IMR-90 (cell line): ENCODE data around the gene DPPA3. TPM values are rescaled to one million over a fixed set of nuclear protein-coding genes. Genes with fewer than 3 reads are reported as not detected.

Experiments used
- ATAC-seq: fragments of 200-7000 bp; cut with Tn5 transposase; 2 replicates; pipeline ENCODE4 v1.9.1; 2020; ENCODE audit warnings: low read depth, mild to moderate bottlenecking, moderate library complexity
- BruUV-seq: library from RNA; stranded (reverse); fragments of 400-500 nt; replicated peaks from 2 replicates; lab custom pipeline; 2021; lab: Mats Ljungman, UMichigan
- CTCF ChIA-PET: fragments of 300-600 bp; formaldehyde crosslinking; extraction: SDS; loops from one replicate; lab custom pipeline; 2021; ENCODE audit warnings: antibody characterized with exemption; lab: Yijun Ruan, JAX
- POLR2A ChIA-PET: fragments of 300-600 bp; sonication (Branson Sonifier 250); formaldehyde crosslinking; loops from one replicate; lab custom pipeline; 2022; ENCODE audit warnings: antibody characterized with exemption; ENCODE audit not compliant: unreplicated experiment; lab: Charles Lee
- DNase-seq: peaks from one replicate; pipeline ENCODE4 v3.0.0; 2013
- H2AFZ ChIP-seq: replicated peaks from 2 replicates; pipeline ENCODE3; 2013; ENCODE audit warnings: low read length, mild to moderate bottlenecking; ENCODE audit not compliant: poor library complexity
- H2AK5ac ChIP-seq: 2 replicates; pipeline ENCODE4 v1.6.1; 2013; ENCODE audit warnings: low read depth, low read length, inconsistent platforms
- H2AK9ac ChIP-seq: replicated peaks from 2 replicates; pipeline ENCODE3; 2013; ENCODE audit warnings: mild to moderate bottlenecking, low read depth, low read length, moderate library complexity; ENCODE audit not compliant: poor library complexity
- H2BK120ac ChIP-seq: 2 replicates; pipeline ENCODE4 v1.6.1; 2013; ENCODE audit warnings: low read depth, low read length, inconsistent platforms
- H2BK15ac ChIP-seq: 3 replicates; pipeline ENCODE4 v1.6.1; 2013; ENCODE audit warnings: low read depth, low read length, inconsistent platforms
- H2BK20ac ChIP-seq: 2 replicates; pipeline ENCODE4 v1.6.1; 2013; ENCODE audit warnings: low read depth, mild to moderate bottlenecking, inconsistent platforms, low read length, moderate library complexity
- H2BK5ac ChIP-seq: 2 replicates; pipeline ENCODE4 v1.6.1; 2013; ENCODE audit warnings: mild to moderate bottlenecking, low read depth, low read length, inconsistent platforms; ENCODE audit not compliant: poor library complexity, severe bottlenecking
- H3K14ac ChIP-seq: replicated peaks from 2 replicates; pipeline ENCODE4 v1.6.1; 2013; ENCODE audit warnings: low read depth, low read length, inconsistent platforms
- H3K18ac ChIP-seq: 2 replicates; pipeline ENCODE4 v1.6.1; 2013; ENCODE audit warnings: low read depth, low read length, control low read depth
- H3K23ac ChIP-seq: 2 replicates; pipeline ENCODE4 v1.6.1; 2013; ENCODE audit warnings: low read depth, low read length, inconsistent platforms
- H3K27ac ChIP-seq: 2 replicates; pipeline ENCODE4 v1.5.1; 2013; ENCODE audit warnings: mild to moderate bottlenecking, control low read depth, low read length; ENCODE audit not compliant: insufficient read depth
- H3K27me3 ChIP-seq: 2 replicates; pipeline ENCODE4 v1.6.1; 2013; ENCODE audit warnings: low read length; ENCODE audit not compliant: control insufficient read depth, insufficient read depth
- H3K36me3 ChIP-seq: 2 replicates; pipeline ENCODE4 v1.6.1; 2013; ENCODE audit warnings: low read length, mixed read lengths; ENCODE audit not compliant: control insufficient read depth, insufficient read depth
- H3K4ac ChIP-seq: 2 replicates; pipeline ENCODE4 v1.6.1; 2013; ENCODE audit warnings: low read depth, low read length, inconsistent platforms
- H3K4me1 ChIP-seq: 2 replicates; pipeline ENCODE4 v1.6.1; 2013; ENCODE audit warnings: low read length, mixed read lengths; ENCODE audit not compliant: control insufficient read depth, insufficient read depth
- H3K4me2 ChIP-seq: 2 replicates; pipeline ENCODE4 v1.6.1; 2013; ENCODE audit warnings: low read depth, mild to moderate bottlenecking, control low read depth, low read length, moderate library complexity
- H3K4me3 ChIP-seq: 2 replicates; pipeline ENCODE4 v1.5.1; 2013; ENCODE audit warnings: low read depth, mild to moderate bottlenecking, control low read depth, low read length, moderate library complexity; ENCODE audit not compliant: insufficient read depth
- H3K56ac ChIP-seq: 2 replicates; pipeline ENCODE4 v1.6.1; 2013; ENCODE audit warnings: low read length, inconsistent platforms; ENCODE audit not compliant: insufficient read depth; ENCODE audit errors: extremely low read depth
- H3K79me1 ChIP-seq, 2 experiments: 2 replicates each; pipeline ENCODE4 v1.6.1; 2013; ENCODE audit warnings: low read length in 2 of 2, inconsistent platforms in 1 of 2, low read depth in 1 of 2
- H3K9ac ChIP-seq: 2 replicates; pipeline ENCODE4 v1.6.1; 2013; ENCODE audit warnings: low read depth, low read length, control low read depth
- H3K9me1 ChIP-seq: 2 replicates; pipeline ENCODE4 v1.6.1; 2013; ENCODE audit warnings: low read length, inconsistent platforms; ENCODE audit not compliant: insufficient read depth
- H3K9me3 ChIP-seq: 2 replicates; pipeline ENCODE4 v1.6.1; 2013; ENCODE audit warnings: low read length; ENCODE audit not compliant: control insufficient read depth, insufficient read depth
- H4K20me1 ChIP-seq: 2 replicates; pipeline ENCODE4 v1.6.1; 2013; ENCODE audit warnings: low read length, inconsistent platforms; ENCODE audit not compliant: insufficient read depth
- H4K5ac ChIP-seq: 2 replicates; pipeline ENCODE4 v1.6.1; 2013; ENCODE audit warnings: mild to moderate bottlenecking, low read depth, low read length, control low read depth
- H4K8ac ChIP-seq, 2 experiments: 2 replicates each; pipeline ENCODE4 v1.6.1; 2013; ENCODE audit warnings: low read depth in 2 of 2, low read length in 2 of 2, control low read depth in 1 of 2, inconsistent platforms in 1 of 2
- H4K91ac ChIP-seq: 2 replicates; pipeline ENCODE4 v1.6.1; 2013; ENCODE audit warnings: low read depth, low read length, inconsistent platforms; ENCODE audit not compliant: insufficient read depth
- BHLHE40 ChIP-seq: fragments of 150-350 bp; IDR thresholded peaks from 2 replicates; pipeline ENCODE4 v1.6.1; 2016; ENCODE audit warnings: mild to moderate bottlenecking, low read depth, low read length
- CEBPB ChIP-seq: IDR thresholded peaks from 2 replicates; pipeline ENCODE4 v1.6.1; 2012; ENCODE audit warnings: low read depth, low read length, improper control_type of control experiment
- CHD1 ChIP-seq: IDR thresholded peaks from 2 replicates; pipeline ENCODE4 v1.6.1; 2012; ENCODE audit warnings: low read depth, low read length, improper control_type of control experiment
- FOS ChIP-seq: fragments of 150-350 bp; IDR thresholded peaks from 2 replicates; pipeline ENCODE4 v1.6.1; 2016; ENCODE audit warnings: low read depth, low read length
- MAFK ChIP-seq: IDR thresholded peaks from 2 replicates; pipeline ENCODE4 v1.6.1; 2012; ENCODE audit warnings: low read depth, low read length, improper control_type of control experiment
- MAZ ChIP-seq: IDR thresholded peaks from 2 replicates; pipeline ENCODE4 v1.6.1; 2012; ENCODE audit warnings: low read depth, mild to moderate bottlenecking, low read length, improper control_type of control experiment, moderate library complexity, borderline replicate concordance
- MXI1 ChIP-seq: IDR thresholded peaks from 2 replicates; pipeline ENCODE4 v1.6.1; 2012; ENCODE audit warnings: low read depth, mild to moderate bottlenecking, low read length, moderate library complexity, borderline replicate concordance
- NFE2L2 ChIP-seq: fragments of 150-350 bp; IDR thresholded peaks from 2 replicates; pipeline ENCODE4 v1.6.1; 2016; ENCODE audit warnings: low read depth, mild to moderate bottlenecking, low read length
- POLR2A ChIP-seq: IDR thresholded peaks from 2 replicates; pipeline ENCODE4 v1.6.1; 2012; ENCODE audit warnings: mild to moderate bottlenecking, low read depth, low read length
- RAD21 ChIP-seq: IDR thresholded peaks from 2 replicates; pipeline ENCODE4 v1.6.1; 2012; ENCODE audit warnings: low read length, improper control_type of control experiment
- RCOR1 ChIP-seq: IDR thresholded peaks from 2 replicates; pipeline ENCODE4 v1.6.1; 2012; ENCODE audit warnings: mild to moderate bottlenecking, low read length, improper control_type of control experiment; ENCODE audit not compliant: insufficient replicate concordance
- RFX5 ChIP-seq: IDR thresholded peaks from 2 replicates; pipeline ENCODE4 v1.8.0; 2012; ENCODE audit warnings: low read depth, mild to moderate bottlenecking, low read length, moderate library complexity
- SMC3 ChIP-seq: fragments of 150-350 bp; IDR thresholded peaks from 2 replicates; pipeline ENCODE4 v1.6.1; 2016; ENCODE audit warnings: low read depth, mild to moderate bottlenecking, antibody characterized with exemption, low read length, moderate library complexity
- WGBS, 2 experiments: methylation state at CpG; one replicate each; pipeline versions ENCODE4 v1.1.5 to v1.1.7; 2013; ENCODE audit warnings: missing lambda C conversion rate in 2 of 2; ENCODE audit not compliant: insufficient read length in 1 of 2; ENCODE audit errors: extremely low coverage in 2 of 2; 5-methylcytosine and 5-hydroxymethylcytosine counted together
- dilution Hi-C: fragments of 300-500 bp; cut with HindIII; formaldehyde crosslinking; loops from one replicate; pipeline ENCODE4 v1.14.3; 2018; ENCODE audit warnings: low sequenced_read_pairs; ENCODE audit not compliant: unreplicated experiment
- in situ Hi-C: fragments of 300-500 bp; cut with MboI; formaldehyde crosslinking; loops from 3 replicates; pipeline ENCODE4 v1.14.3; 2019; ENCODE audit warnings: low sequenced_read_pairs, inconsistent platforms, mixed read lengths
- intact Hi-C: fragments of 100-400 bp; cut with micrococcal nuclease; formaldehyde crosslinking; loops from 2 replicates; pipeline ENCODE4 v1.10.0; 2022
- polyA plus RNA-seq, 3 experiments: library from polyadenylated mRNA; depleted of rRNA; stranded (reverse); fragments of >200 nt; gene quantifications; 2 replicates each; pipeline ENCODE4 v1.2.3, GENCODE V29; 2012; ENCODE audit warnings: low replicate concordance in 1 of 3
- total RNA-seq: library from RNA; depleted of rRNA; stranded (reverse); fragments of >200 nt; gene quantifications from 2 replicates; pipeline ENCODE4 v1.2.3, GENCODE V29; 2012
- TF ChIP-seq, protein P1 (sequence below): conservative IDR thresholded peaks from 2 replicates; pipeline ENCODE4 v1.5.1; 2012; ENCODE audit warnings: mild to moderate bottlenecking, low read depth, low read length, improper control_type of control experiment
- TF ChIP-seq, protein P2 (sequence below): fragments of 150-350 bp; IDR thresholded peaks from 2 replicates; pipeline ENCODE4 v1.6.1; 2016; ENCODE audit warnings: low read depth, mild to moderate bottlenecking, low read length, moderate library complexity, borderline replicate concordance
- TF ChIP-seq, protein P3 (sequence below): fragments of 150-350 bp; IDR thresholded peaks from 2 replicates; pipeline ENCODE4 v1.6.1; 2017; ENCODE audit warnings: mild to moderate bottlenecking, antibody characterized with exemption, low read length, low read depth

Gene DPPA3
- total and polyA plus RNA-seq, 2 of the 4 experiments (the other 2 are of a cell fraction) = not detected

DNA sequence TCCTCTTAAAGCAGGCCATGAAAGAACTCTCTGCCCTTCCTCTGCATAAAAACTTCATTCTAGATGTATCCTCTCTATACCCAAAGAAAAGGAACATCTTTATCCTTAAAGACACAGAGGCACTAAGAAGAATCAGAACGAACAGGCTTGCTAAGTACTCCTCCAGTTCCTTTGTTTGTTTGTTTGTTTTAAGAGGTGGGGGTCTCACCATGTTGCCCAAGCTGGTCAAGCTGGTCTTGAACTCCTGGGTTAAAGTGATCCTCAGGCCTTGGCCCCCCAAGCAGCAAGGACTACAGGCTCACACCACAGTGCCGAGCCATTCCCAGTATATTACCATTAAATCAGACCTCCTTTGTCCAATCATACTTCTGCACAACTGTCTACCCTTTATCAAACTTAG lies 29.7 kb upstream of the DPPA3 start:
- DNase-seq (no peak), ATAC-seq (no peak)
- ChIA-PET CTCF (no interaction called here), POLR2A (no interaction called here)
- no peak overlapping the region for H2BK20ac ChIP-seq
- no peak overlapping the region for H3K18ac ChIP-seq
- in situ Hi-C loops = no loop called here
- BruUV-seq = no TSS peak
- H3K79me1 ChIP-seq = no peaks in the 10 kb centered on the region
- H3K4ac ChIP-seq = no peak overlapping the region
- H3K23ac ChIP-seq = no peak overlapping the region
- no peak overlapping the region for H2AK5ac ChIP-seq
- H3K9ac ChIP-seq = no peak overlapping the region
- H4K5ac ChIP-seq = no peak overlapping the region
- H3K56ac ChIP-seq = no peak overlapping the region
- no peaks in the 10 kb centered on the region for H3K9me3 ChIP-seq
- no peaks in the 10 kb centered on the region for H3K9me1 ChIP-seq
- no peak for TF ChIP-seq CHD1
- TF ChIP-seq BHLHE40 = no peak
- TF ChIP-seq, protein P1, sequence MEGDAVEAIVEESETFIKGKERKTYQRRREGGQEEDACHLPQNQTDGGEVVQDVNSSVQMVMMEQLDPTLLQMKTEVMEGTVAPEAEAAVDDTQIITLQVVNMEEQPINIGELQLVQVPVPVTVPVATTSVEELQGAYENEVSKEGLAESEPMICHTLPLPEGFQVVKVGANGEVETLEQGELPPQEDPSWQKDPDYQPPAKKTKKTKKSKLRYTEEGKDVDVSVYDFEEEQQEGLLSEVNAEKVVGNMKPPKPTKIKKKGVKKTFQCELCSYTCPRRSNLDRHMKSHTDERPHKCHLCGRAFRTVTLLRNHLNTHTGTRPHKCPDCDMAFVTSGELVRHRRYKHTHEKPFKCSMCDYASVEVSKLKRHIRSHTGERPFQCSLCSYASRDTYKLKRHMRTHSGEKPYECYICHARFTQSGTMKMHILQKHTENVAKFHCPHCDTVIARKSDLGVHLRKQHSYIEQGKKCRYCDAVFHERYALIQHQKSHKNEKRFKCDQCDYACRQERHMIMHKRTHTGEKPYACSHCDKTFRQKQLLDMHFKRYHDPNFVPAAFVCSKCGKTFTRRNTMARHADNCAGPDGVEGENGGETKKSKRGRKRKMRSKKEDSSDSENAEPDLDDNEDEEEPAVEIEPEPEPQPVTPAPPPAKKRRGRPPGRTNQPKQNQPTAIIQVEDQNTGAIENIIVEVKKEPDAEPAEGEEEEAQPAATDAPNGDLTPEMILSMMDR = no peak
- no peak for TF ChIP-seq RCOR1
- TF ChIP-seq RAD21 = no peak
- TF ChIP-seq POLR2A = no peak
- TF ChIP-seq, protein P2, sequence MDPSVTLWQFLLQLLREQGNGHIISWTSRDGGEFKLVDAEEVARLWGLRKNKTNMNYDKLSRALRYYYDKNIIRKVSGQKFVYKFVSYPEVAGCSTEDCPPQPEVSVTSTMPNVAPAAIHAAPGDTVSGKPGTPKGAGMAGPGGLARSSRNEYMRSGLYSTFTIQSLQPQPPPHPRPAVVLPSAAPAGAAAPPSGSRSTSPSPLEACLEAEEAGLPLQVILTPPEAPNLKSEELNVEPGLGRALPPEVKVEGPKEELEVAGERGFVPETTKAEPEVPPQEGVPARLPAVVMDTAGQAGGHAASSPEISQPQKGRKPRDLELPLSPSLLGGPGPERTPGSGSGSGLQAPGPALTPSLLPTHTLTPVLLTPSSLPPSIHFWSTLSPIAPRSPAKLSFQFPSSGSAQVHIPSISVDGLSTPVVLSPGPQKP = no peak
- no peak for TF ChIP-seq FOS
- TF ChIP-seq NFE2L2 = no peak
- TF ChIP-seq SMC3 = no peak
- TF ChIP-seq MAZ = no peak
- no peak for TF ChIP-seq MAFK
- TF ChIP-seq, protein P3, sequence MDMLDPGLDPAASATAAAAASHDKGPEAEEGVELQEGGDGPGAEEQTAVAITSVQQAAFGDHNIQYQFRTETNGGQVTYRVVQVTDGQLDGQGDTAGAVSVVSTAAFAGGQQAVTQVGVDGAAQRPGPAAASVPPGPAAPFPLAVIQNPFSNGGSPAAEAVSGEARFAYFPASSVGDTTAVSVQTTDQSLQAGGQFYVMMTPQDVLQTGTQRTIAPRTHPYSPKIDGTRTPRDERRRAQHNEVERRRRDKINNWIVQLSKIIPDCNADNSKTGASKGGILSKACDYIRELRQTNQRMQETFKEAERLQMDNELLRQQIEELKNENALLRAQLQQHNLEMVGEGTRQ = no peak
- TF ChIP-seq RFX5 = no peak
- no peak for TF ChIP-seq CEBPB
- no peak for TF ChIP-seq MXI1
- no peaks in the 10 kb centered on the region for H3K4me1 ChIP-seq
- H3K14ac ChIP-seq = no peak overlapping the region
- no peak overlapping the region for H3K27ac ChIP-seq
- H4K20me1 ChIP-seq = no peaks in the 10 kb centered on the region
- no peak overlapping the region for H2AFZ ChIP-seq
- no peaks in the 10 kb centered on the region for H3K36me3 ChIP-seq
- no peak overlapping the region for H4K8ac ChIP-seq
- no peak overlapping the region for H2BK15ac ChIP-seq
- H2BK5ac ChIP-seq = no peak overlapping the region
- no peak overlapping the region for H4K91ac ChIP-seq
- H2AK9ac ChIP-seq = no peak overlapping the region
- WGBS, 2 experiments = no CpG with 5 or more reads among the region's 2 CpGs
- no peak overlapping the region for H3K4me3 ChIP-seq
- H3K27me3 ChIP-seq = no peaks in the 10 kb centered on the region
- H2BK120ac ChIP-seq = no peak overlapping the region
- dilution Hi-C loops = no loop called here
- intact Hi-C loops = no loop called here
- H3K4me2 ChIP-seq = no peak overlapping the region
